ENCODE results near the gene DNAJC25.
"Not testable (repeated sequence)": the region's sequence is repeated elsewhere in the genome, so short reads cannot be mapped to it uniquely, and the experiment has no call there.

Gene DNAJC25

DNA sequence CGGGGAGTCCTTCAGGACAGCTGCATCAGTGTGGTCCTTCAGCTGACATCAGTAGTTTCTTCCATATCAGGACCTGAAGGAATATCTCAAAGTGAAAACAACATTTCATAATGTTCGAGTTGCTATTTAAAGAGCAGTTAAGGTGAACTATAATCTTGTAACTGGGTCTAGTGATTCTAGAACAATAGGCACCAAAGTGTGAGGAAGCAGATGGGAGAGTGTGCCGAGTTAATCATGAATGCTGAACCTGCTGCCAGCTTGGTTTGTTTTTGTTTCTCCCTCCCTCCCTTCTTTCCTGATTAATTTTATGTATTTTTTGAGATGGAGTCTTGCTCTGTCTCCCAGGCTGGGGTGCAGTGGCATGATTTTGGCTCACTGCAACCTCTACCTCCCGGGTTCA lies 28.1 kb upstream of the DNAJC25 start:
- Histone ChIP-seq H3K27ac (ENCODE audit: low read depth, low read length, severe bottlenecking) (no peak overlapping the region), H3K4me3 (ENCODE audit: extremely low read depth, insufficient read depth, low read length, poor library complexity, severe bottlenecking) (no peak overlapping the region), H3K4me1 (ENCODE audit: control insufficient read depth, insufficient read depth, low read length, poor library complexity, severe bottlenecking) (peaks cover 3% of the 10 kb centered on the region), H3K9me3 (ENCODE audit: control insufficient read depth, low read length) (no peaks in the 10 kb centered on the region), H3K36me3 (ENCODE audit: control insufficient read depth, insufficient read depth, low read length) (no peaks in the 10 kb centered on the region)
- WGBS, 2 experiments (ENCODE audit: insufficient coverage in 2 of 2), result 85 to 100% methylated on average over 1 to 2 of the region's 4 CpGs

DNA sequence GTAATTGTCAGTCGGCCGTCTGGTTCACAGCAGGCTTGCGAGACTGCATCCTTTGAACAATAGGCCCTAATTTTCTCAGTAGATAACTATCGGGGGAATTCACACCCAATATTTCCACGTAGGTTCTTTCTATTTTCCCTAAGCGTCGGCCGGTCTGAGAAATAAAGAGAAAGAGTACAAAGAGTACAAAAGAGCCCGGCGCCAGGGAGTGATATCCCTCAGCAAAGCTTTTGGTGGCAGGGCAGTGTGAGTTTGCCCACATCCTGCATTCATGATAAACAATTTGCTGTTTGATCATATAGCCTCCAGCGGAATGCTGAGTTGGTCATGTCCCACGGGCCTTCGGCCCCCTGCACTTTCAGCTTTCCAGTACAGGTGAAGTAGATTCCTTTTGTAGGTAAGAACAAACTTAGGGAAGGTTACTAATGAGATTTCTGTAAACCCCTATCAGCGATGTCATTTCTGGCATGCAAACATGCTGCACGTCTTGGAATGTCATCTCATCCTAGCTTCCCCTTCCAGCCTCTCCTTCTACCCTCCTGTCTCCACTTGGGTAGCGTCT lies 27.0 kb upstream of the DNAJC25 start:
- WGBS, 2 experiments (ENCODE audit: insufficient coverage in 2 of 2), result 87 to 88% methylated on average over 5 to 8 of the region's 16 CpGs
- Histone ChIP-seq H3K36me3 (ENCODE audit: control insufficient read depth, insufficient read depth, low read length) (no peaks in the 10 kb centered on the region), H3K9me3 (ENCODE audit: control insufficient read depth, low read length) (no peaks in the 10 kb centered on the region), H3K4me1 (ENCODE audit: control insufficient read depth, insufficient read depth, low read length, poor library complexity, severe bottlenecking) (peaks cover 3% of the 10 kb centered on the region), H3K27ac (ENCODE audit: low read depth, low read length, severe bottlenecking) (no peak overlapping the region), H3K4me3 (ENCODE audit: extremely low read depth, insufficient read depth, low read length, poor library complexity, severe bottlenecking) (no peak overlapping the region)

GRCh38 chr9:111605041-111605559 lies 26.0 kb upstream of the DNAJC25 start:
- Histone ChIP-seq H3K9me3 (ENCODE audit: control insufficient read depth, low read length) (no peaks in the 10 kb centered on the region), H3K36me3 (ENCODE audit: control insufficient read depth, insufficient read depth, low read length) (no peaks in the 10 kb centered on the region), H3K27ac (ENCODE audit: low read depth, low read length, severe bottlenecking) (no peak overlapping the region), H3K4me3 (ENCODE audit: extremely low read depth, insufficient read depth, low read length, poor library complexity, severe bottlenecking) (no peak overlapping the region), H3K4me1 (ENCODE audit: control insufficient read depth, insufficient read depth, low read length, poor library complexity, severe bottlenecking) (no peaks in the 10 kb centered on the region)
- WGBS, 2 experiments (ENCODE audit: insufficient coverage in 2 of 2), result 80 to 91% methylated on average over 2 to 7 of the region's 9 CpGs

DNA sequence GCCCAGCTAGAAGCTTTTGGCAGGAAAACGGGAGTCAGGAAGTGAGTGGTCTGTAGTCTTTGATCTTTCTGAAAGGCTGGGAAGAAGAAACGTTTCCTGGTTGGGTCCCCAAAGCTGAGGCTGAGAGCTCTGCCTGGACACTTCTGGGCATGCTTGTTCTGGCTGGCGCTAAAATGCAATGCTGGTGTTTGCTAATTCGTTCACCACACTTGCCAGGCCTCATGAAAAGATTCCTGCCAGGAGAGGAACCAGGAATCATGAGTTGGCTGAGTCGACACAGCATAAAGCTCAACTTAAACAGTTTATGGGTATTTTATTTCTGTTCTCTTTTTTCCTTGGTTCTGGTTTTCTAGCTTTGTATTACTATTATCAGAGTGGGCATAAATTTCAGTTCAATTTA lies 21.0 kb upstream of the DNAJC25 start:
- Histone ChIP-seq H3K4me1 (ENCODE audit: control insufficient read depth, insufficient read depth, low read length, poor library complexity, severe bottlenecking) (no peaks in the 10 kb centered on the region), H3K36me3 (ENCODE audit: control insufficient read depth, insufficient read depth, low read length) (no peaks in the 10 kb centered on the region), H3K9me3 (ENCODE audit: control insufficient read depth, low read length) (no peaks in the 10 kb centered on the region), H3K27ac (ENCODE audit: low read depth, low read length, severe bottlenecking) (no peak overlapping the region), H3K4me3 (ENCODE audit: extremely low read depth, insufficient read depth, low read length, poor library complexity, severe bottlenecking) (no peak overlapping the region)
- 38 to 77% methylated on average over 1 to 4 of the region's 5 CpGs for WGBS, 2 experiments (ENCODE audit: insufficient coverage in 2 of 2)

GRCh38 chr9:111610845-111611244 lies 20.3 kb upstream of the DNAJC25 start:
- 86 to 97% methylated on average over 5 to 7 of the region's 7 CpGs for WGBS, 2 experiments (ENCODE audit: insufficient coverage in 2 of 2)
- Histone ChIP-seq H3K9me3 (ENCODE audit: control insufficient read depth, low read length) (no peaks in the 10 kb centered on the region), H3K4me1 (ENCODE audit: control insufficient read depth, insufficient read depth, low read length, poor library complexity, severe bottlenecking) (no peaks in the 10 kb centered on the region)

DNA sequence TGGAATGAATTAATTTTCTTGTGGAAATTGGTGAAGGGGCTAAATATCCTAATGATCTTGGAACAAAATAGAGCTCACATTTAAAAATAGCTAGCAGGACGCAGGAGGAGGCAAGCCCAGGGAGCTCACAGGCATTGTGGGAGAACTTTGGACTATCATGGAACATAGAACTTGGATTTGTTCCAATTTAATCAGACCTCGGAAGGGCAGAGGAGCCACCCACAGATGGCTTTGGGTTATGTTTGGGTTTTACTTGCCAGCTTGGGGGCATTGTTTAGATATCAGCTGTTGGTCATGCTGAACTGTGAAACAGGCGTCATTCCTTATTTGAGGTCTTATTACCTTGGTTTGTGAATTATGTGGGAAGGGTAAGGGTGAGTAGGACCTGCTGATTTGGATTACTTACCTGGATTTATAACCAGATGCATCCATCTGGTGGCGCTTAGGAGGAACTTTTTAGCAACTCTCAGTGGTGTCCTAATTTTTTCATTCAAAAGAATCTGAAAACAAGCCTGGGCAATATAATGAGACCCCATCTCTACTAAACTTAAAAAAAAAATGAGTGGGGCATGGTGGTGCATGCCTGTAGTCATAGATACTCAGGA lies 17.6 kb upstream of the DNAJC25 start:
- no peaks in the 10 kb centered on the region for H3K9me3 ChIP-seq (ENCODE audit: control insufficient read depth, low read length)
- WGBS, 2 experiments (ENCODE audit: insufficient coverage in 2 of 2), result 94 to 100% methylated on average over 2 to 3 of the region's 4 CpGs

More at GRCh38 chr9:111610845-111611244, 20.3 kb upstream of the DNAJC25 start:
- Histone ChIP-seq H3K27ac (ENCODE audit: low read depth, low read length, severe bottlenecking) (no peak overlapping the region), H3K4me3 (ENCODE audit: extremely low read depth, insufficient read depth, low read length, poor library complexity, severe bottlenecking) (no peak overlapping the region), H3K36me3 (ENCODE audit: control insufficient read depth, insufficient read depth, low read length) (no peaks in the 10 kb centered on the region)

GRCh38 chr9:111615928-111616327 lies 15.2 kb upstream of the DNAJC25 start:
- 67 to 93% methylated on average over 1 to 3 of the region's 3 CpGs for WGBS, 2 experiments (ENCODE audit: insufficient coverage in 2 of 2)
- H3K4me1 ChIP-seq (ENCODE audit: control insufficient read depth, insufficient read depth, low read length, poor library complexity, severe bottlenecking), result no peaks in the 10 kb centered on the region
- H3K36me3 ChIP-seq (ENCODE audit: control insufficient read depth, insufficient read depth, low read length), result no peaks in the 10 kb centered on the region
- no peak overlapping the region for H3K27ac ChIP-seq (ENCODE audit: low read depth, low read length, severe bottlenecking)
- no peaks in the 10 kb centered on the region for H3K9me3 ChIP-seq (ENCODE audit: control insufficient read depth, low read length)
- H3K4me3 ChIP-seq (ENCODE audit: extremely low read depth, insufficient read depth, low read length, poor library complexity, severe bottlenecking), result no peak overlapping the region

More for the DNA sequence above, 17.6 kb upstream of the DNAJC25 start:
- H3K27ac ChIP-seq (ENCODE audit: low read depth, low read length, severe bottlenecking), result no peak overlapping the region
- no peak overlapping the region for H3K4me3 ChIP-seq (ENCODE audit: extremely low read depth, insufficient read depth, low read length, poor library complexity, severe bottlenecking)
- no peaks in the 10 kb centered on the region for H3K4me1 ChIP-seq (ENCODE audit: control insufficient read depth, insufficient read depth, low read length, poor library complexity, severe bottlenecking)
- H3K36me3 ChIP-seq (ENCODE audit: control insufficient read depth, insufficient read depth, low read length), result no peaks in the 10 kb centered on the region

- H3K4me3 ChIP-seq (ENCODE audit: extremely low read depth, insufficient read depth, low read length, poor library complexity, severe bottlenecking); H3K36me3 ChIP-seq (ENCODE audit: control insufficient read depth, insufficient read depth, low read length); H3K27ac ChIP-seq (ENCODE audit: low read depth, low read length, severe bottlenecking); H3K9me3 ChIP-seq (ENCODE audit: control insufficient read depth, low read length); H3K4me1 ChIP-seq (ENCODE audit: control insufficient read depth, insufficient read depth, low read length, poor library complexity, severe bottlenecking): not testable (repeated sequence)
- WGBS, 2 experiments (ENCODE audit: insufficient coverage in 2 of 2), result 96 to 98% methylated on average over 14 to 15 of the region's 29 CpGs
These were observed 13.8 kb upstream of the DNAJC25 start for GRCh38 chr9:111617349-111617748.

GRCh38 chr9:111621895-111622480 lies 9.1 kb upstream of the DNAJC25 start:
- H3K4me3 ChIP-seq (ENCODE audit: extremely low read depth, insufficient read depth, low read length, poor library complexity, severe bottlenecking), result no peak overlapping the region
- H3K36me3 ChIP-seq (ENCODE audit: control insufficient read depth, insufficient read depth, low read length), result no peaks in the 10 kb centered on the region
- 38 to 44% methylated on average over 1 to 2 of the region's 2 CpGs for WGBS, 2 experiments (ENCODE audit: insufficient coverage in 2 of 2)
- H3K9me3 ChIP-seq (ENCODE audit: control insufficient read depth, low read length), result no peaks in the 10 kb centered on the region
- no peaks in the 10 kb centered on the region for H3K4me1 ChIP-seq (ENCODE audit: control insufficient read depth, insufficient read depth, low read length, poor library complexity, severe bottlenecking)
- no peak overlapping the region for H3K27ac ChIP-seq (ENCODE audit: low read depth, low read length, severe bottlenecking)

- no peaks in the 10 kb centered on the region for H3K4me1 ChIP-seq (ENCODE audit: control insufficient read depth, insufficient read depth, low read length, poor library complexity, severe bottlenecking)
- H3K27ac ChIP-seq (ENCODE audit: low read depth, low read length, severe bottlenecking), result no peak overlapping the region
- no peaks in the 10 kb centered on the region for H3K9me3 ChIP-seq (ENCODE audit: control insufficient read depth, low read length)
- no peak overlapping the region for H3K4me3 ChIP-seq (ENCODE audit: extremely low read depth, insufficient read depth, low read length, poor library complexity, severe bottlenecking)
- H3K36me3 ChIP-seq (ENCODE audit: control insufficient read depth, insufficient read depth, low read length), result no peaks in the 10 kb centered on the region
- 86 to 96% methylated on average over 2 to 3 of the region's 3 CpGs for WGBS, 2 experiments (ENCODE audit: insufficient coverage in 2 of 2)
These were observed 8.5 kb upstream of the DNAJC25 start for GRCh38 chr9:111622626-111623025.
